ENCODE measurements around the gene SGPL1.

DNA sequence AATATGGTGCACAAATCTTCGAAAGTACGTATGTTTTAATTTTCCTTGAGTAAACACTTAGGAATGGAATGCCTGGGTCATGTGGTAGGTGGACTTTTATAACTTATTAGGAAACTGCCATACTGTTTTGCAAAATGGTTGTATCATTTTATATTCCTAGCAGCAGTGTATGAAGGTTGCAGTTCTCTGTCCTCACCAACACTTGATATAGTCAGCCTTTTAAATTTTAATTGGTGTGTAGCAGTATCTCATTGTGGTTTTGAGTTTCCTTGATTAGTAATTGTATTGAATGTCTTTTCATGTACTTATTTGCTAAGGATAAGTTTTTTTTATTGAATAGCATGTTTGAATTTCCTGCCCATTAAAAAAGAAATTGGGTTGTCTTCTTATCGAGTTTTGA, 73.5 kb downstream of the SGPL1 start:
- TF ChIP-seq GATA3 (IDR thresholded peaks at IDR 0.05; ENCODE audit: low read depth, low read length) (no peak), GATA2 (IDR thresholded peaks at IDR 0.05; ENCODE audit: low read depth, low read length) (no peak)

Data from SH-SY5Y (cell line).